ENCODE data around the gene MORN1.

Gene MORN1

DNA sequence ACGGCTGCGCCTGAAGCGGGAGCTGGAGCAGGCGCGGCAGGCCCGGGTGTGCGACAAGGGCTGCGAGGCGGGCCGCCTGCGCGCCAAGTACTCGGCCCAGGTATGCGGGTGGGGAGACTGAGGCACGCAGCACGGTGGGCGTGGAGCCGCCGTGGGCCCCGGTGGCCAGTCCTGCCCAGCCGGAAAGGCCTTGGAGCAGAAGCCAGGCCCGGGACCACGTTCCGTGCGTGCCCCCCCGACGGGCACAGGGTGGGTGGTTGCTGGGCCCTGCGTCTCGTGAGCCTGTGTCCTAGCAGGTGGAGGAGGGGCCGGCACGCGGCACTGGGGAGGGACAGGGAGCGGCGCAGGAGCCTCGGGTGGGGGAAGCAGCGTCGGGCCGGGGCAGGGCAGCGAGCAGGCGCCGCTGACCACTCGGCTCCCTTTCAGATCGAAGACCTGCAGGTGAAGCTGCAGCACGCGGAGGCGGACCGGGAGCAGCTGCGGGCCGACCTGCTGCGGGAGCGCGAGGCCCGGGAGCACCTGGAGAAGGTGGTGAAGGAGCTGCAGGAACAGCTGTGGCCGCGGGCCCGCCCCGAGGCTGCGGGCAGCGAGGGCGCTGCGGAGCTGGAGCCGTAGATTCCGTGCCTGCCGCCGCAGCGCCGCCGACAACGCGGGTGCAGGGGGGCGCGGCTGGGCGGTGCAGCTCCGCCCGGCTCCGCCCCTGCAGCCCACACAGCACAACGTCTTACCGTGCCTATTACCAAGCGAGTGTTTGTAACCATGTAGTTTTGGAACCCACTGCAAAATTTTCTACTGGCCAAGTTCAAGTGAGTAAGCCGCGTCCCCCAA, 85.0 kb downstream of the MORN1 start:
- Histone ChIP-seq H3K79me2 (ENCODE audit: control insufficient read depth, insufficient read depth, low read length, unreplicated experiment) (peaks cover 20% of the 10 kb centered on the region), H3K36me3 (ENCODE audit: insufficient read depth, low read length) (peaks cover 28% of the 10 kb centered on the region; the same call in 1 of the 2 replicates), H3K27ac (ENCODE audit: low read depth, low read length) (no peak overlapping the region), H3K27me3 (ENCODE audit: insufficient read depth, low read length) (no peaks in the 10 kb centered on the region), H2AFZ (ENCODE audit: low read length, unreplicated experiment) (no peak overlapping the region), H3K4me3 (ENCODE audit: low read depth, low read length) (no peak overlapping the region), H3K4me1 (ENCODE audit: control insufficient read depth, insufficient read depth, low read length, unreplicated experiment) (peaks cover 5% of the 10 kb centered on the region)

DNA sequence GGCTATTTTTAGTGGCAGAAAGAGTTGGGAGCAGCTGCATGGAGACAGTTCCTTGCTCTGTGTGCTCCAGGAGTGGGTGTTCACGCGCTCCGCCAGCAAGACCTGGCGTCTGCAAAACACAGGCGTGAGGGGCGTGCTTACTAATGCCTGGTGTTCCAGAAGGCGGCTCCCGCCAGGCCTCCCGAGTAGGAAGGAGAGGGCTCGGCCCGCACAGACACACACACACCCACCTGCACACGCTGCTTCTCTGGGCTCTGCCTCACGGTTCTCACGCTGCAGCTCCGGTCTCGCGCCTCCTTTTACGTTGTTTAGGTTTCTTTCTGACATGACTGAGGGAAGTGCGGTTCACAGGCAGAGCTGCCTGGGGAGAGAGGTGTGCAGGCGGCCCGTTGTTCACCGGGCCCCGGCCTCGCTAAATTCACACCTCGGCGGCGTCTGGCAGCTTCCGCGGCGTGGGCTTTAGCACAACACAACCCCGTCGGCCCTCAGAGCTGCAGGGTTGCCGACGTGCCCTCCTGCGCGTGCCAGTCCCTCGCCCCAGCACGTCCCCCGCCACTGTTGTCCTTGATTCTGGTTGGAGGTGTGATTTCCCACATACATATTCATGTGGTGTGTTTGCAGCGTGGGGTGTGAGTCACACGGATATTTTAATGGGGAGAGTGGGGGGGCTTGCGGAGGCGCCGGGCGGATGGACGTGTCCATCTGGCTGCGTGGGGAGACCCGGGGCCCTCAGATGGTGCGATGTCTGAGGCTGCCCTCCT, 86.3 kb downstream of the MORN1 start:
- H3K27ac ChIP-seq (ENCODE audit: low read depth, low read length) = no peak overlapping the region
- peaks cover 33% of the 10 kb centered on the region for H3K79me2 ChIP-seq (ENCODE audit: control insufficient read depth, insufficient read depth, low read length, unreplicated experiment)
- peaks cover 28% of the 10 kb centered on the region; the same call in 1 of the 2 replicates for H3K36me3 ChIP-seq (ENCODE audit: insufficient read depth, low read length)
- no peaks in the 10 kb centered on the region for H3K27me3 ChIP-seq (ENCODE audit: insufficient read depth, low read length)
- H2AFZ ChIP-seq (ENCODE audit: low read length, unreplicated experiment) = no peak overlapping the region
- H3K4me3 ChIP-seq (ENCODE audit: low read depth, low read length) = no peak overlapping the region
- peaks cover 10% of the 10 kb centered on the region for H3K4me1 ChIP-seq (ENCODE audit: control insufficient read depth, insufficient read depth, low read length, unreplicated experiment)

DNA sequence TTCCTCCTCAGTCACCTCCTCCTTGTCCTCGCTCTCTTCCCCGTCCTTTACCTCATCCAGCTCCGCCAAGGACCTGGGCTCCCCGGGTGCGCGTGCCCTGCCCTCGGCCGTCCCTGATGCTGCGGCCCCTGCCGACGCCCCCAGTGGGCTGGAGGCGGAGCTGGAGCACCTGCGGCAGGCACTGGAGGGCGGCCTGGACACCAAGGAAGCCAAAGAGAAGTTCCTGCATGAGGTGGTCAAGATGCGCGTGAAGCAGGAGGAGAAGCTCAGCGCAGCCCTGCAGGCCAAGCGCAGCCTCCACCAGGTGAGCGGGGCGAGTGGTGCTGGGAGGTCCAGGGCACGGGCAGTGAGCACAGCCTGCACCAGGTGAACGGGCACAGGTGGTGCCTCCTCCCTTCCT, 87.1 kb downstream of the MORN1 start:
- Histone ChIP-seq H3K4me1 (ENCODE audit: control insufficient read depth, insufficient read depth, low read length, unreplicated experiment) (peaks cover 18% of the 10 kb centered on the region), H2AFZ (ENCODE audit: low read length, unreplicated experiment) (no peak overlapping the region), H3K4me3 (ENCODE audit: low read depth, low read length) (no peak overlapping the region), H3K36me3 (ENCODE audit: insufficient read depth, low read length) (peaks cover 28% of the 10 kb centered on the region; the same call in 1 of the 2 replicates), H3K27ac (ENCODE audit: low read depth, low read length) (no peak overlapping the region), H3K79me2 (ENCODE audit: control insufficient read depth, insufficient read depth, low read length, unreplicated experiment) (peaks cover 41% of the 10 kb centered on the region), H3K27me3 (ENCODE audit: insufficient read depth, low read length) (no peaks in the 10 kb centered on the region)

DNA sequence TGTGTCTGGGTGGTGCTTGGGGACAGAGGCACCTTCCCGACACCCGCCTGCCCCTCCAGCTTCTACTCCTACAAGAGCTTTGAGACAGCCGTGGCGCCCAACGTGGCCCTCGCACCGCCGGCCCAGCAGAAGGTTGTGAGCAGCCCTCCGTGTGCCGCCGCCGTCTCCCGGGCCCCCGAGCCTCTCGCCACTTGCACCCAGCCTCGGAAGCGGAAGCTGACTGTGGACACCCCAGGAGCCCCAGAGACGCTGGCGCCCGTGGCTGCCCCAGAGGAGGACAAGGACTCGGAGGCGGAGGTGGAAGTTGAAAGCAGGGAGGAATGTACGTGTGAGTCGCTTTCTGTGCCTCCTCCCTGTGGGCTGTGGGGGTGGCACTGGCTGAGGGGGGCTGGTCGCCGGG, 87.6 kb downstream of the MORN1 start:
- no peak overlapping the region for H3K4me3 ChIP-seq (ENCODE audit: low read depth, low read length)
- H3K4me1 ChIP-seq (ENCODE audit: control insufficient read depth, insufficient read depth, low read length, unreplicated experiment) = peaks cover 19% of the 10 kb centered on the region
- H3K36me3 ChIP-seq (ENCODE audit: insufficient read depth, low read length) = peaks cover 26% of the 10 kb centered on the region; the same call in 1 of the 2 replicates

DNA sequence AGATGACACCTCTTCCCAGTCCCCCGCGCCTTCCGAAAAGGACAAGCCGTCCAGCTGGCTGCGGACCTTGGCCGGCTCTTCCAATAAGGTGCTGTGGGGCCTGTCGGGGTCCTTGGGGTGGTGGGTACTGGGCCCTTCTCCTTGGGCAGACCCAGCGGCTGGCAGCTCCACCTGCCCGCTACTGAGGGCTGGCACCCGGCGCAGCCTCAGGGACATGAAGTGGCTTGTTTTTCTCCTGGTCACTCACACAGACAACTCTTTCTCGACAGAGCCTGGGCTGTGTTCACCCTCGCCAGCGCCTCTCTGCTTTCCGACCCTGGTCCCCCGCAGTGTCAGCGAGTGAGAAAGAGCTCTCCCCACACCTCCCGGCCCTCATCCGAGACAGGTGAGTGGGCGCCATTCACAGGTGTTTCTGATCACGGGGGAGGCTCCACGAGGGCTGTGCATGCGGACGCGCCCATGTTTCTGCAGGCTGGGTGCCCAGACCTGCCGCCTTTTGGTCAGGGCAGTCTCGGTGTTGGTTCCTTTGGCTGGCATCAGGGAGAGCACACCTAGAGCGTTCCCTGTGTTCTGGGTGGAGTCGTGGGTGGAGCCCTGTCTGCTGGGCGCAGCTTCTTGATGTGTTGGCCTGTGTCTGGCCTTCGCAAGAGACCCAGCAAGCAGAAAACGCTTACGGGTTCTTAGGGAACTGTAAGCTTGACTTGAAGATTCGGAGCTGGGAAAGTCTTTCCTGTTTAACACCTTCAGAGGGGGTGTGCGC, 88.2 kb downstream of the MORN1 start:
- peaks cover 23% of the 10 kb centered on the region; the same call in 1 of the 2 replicates for H3K36me3 ChIP-seq (ENCODE audit: insufficient read depth, low read length)
- H3K79me2 ChIP-seq (ENCODE audit: control insufficient read depth, insufficient read depth, low read length, unreplicated experiment) = peaks cover 52% of the 10 kb centered on the region
- no peak overlapping the region for H2AFZ ChIP-seq (ENCODE audit: low read length, unreplicated experiment)
- H3K4me3 ChIP-seq (ENCODE audit: low read depth, low read length) = no peak overlapping the region
- H3K4me1 ChIP-seq (ENCODE audit: control insufficient read depth, insufficient read depth, low read length, unreplicated experiment) = peaks cover 19% of the 10 kb centered on the region
- H3K27me3 ChIP-seq (ENCODE audit: insufficient read depth, low read length) = no peaks in the 10 kb centered on the region
- no peak overlapping the region for H3K27ac ChIP-seq (ENCODE audit: low read depth, low read length)

More for the DNA sequence above, 87.6 kb downstream of the MORN1 start:
- H3K27me3 ChIP-seq (ENCODE audit: insufficient read depth, low read length) = no peaks in the 10 kb centered on the region
- H2AFZ ChIP-seq (ENCODE audit: low read length, unreplicated experiment) = no peak overlapping the region
- H3K27ac ChIP-seq (ENCODE audit: low read depth, low read length) = no peak overlapping the region
- peaks cover 46% of the 10 kb centered on the region for H3K79me2 ChIP-seq (ENCODE audit: control insufficient read depth, insufficient read depth, low read length, unreplicated experiment)

DNA sequence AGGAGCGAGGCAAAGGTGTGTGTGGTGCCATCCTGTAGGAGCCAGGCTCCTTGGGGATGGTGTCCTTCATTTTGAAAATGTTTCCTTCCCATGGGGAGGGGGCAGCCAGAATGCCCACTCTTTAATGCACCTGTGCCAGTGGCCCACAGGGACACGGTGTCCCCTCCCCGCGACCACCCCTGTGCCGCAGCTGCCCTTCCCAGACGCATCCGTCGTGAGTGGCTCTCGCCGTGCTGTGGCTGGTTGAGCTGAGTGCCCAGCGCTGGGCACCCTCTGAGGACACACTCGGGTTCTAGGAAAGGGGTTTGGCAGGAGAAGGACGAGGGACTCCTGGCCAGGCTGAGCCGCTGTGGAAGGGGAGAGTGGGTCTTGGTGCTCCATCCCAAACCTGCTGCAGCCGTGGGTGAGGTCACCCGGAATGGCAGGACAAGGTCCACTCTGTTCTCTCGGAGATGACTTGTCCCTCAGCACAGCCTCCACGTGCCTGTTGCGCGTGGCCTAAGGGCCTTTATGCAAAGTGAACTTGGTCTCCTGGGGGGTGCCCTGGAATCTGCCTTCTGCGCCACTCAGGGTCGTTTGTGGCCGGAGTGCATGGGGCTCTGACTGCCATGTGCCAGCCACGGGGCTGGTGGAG, 88.9 kb downstream of the MORN1 start:
- no peak overlapping the region for H2AFZ ChIP-seq (ENCODE audit: low read length, unreplicated experiment)
- H3K36me3 ChIP-seq (ENCODE audit: insufficient read depth, low read length) = peaks cover 15% of the 10 kb centered on the region; the same call in 1 of the 2 replicates
- no peak overlapping the region for H3K27ac ChIP-seq (ENCODE audit: low read depth, low read length)
- H3K79me2 ChIP-seq (ENCODE audit: control insufficient read depth, insufficient read depth, low read length, unreplicated experiment) = peaks cover 60% of the 10 kb centered on the region
- no peaks in the 10 kb centered on the region for H3K27me3 ChIP-seq (ENCODE audit: insufficient read depth, low read length)
- H3K4me3 ChIP-seq (ENCODE audit: low read depth, low read length) = no peak overlapping the region
- peaks cover 19% of the 10 kb centered on the region for H3K4me1 ChIP-seq (ENCODE audit: control insufficient read depth, insufficient read depth, low read length, unreplicated experiment)

DNA sequence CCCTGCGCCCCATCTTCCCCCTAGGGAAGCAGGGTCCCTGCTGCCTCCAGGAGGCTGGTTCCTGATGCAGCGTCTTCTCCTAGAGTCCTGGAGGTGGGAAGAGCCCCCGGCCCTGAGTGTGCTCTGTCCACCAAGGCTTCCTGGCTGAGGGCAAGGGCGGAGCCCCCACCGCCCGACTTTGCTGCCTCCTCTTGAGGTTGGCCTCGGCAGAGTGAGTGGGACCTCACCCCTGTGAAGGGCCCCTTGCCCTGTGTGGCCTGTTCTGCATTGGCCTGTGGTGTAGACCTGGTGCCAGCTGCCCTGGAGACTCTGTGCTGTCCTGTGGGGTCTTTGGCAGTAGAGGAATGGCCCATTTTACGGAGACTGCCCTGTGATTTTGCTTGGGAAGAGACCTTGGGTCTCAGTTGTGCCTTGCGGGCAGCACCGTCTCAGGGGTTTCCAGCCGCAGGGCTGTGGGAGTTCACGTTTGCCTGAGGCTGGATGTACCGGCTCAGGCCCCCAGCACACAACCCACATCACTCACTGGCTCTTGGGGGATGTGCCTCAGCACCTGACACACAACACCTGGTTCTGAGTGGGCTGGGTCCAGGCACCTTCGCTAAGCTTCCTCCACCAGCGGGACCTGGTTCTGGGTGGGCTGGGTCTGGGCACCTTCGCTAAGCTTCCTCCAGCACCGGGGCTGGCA, 89.6 kb downstream of the MORN1 start:
- Histone ChIP-seq H3K36me3 (ENCODE audit: insufficient read depth, low read length) (peaks cover 13% of the 10 kb centered on the region; the same call in 1 of the 2 replicates), H3K4me1 (ENCODE audit: control insufficient read depth, insufficient read depth, low read length, unreplicated experiment) (peaks cover 19% of the 10 kb centered on the region), H2AFZ (ENCODE audit: low read length, unreplicated experiment) (no peak overlapping the region), H3K79me2 (ENCODE audit: control insufficient read depth, insufficient read depth, low read length, unreplicated experiment) (peaks cover 67% of the 10 kb centered on the region), H3K27me3 (ENCODE audit: insufficient read depth, low read length) (no peaks in the 10 kb centered on the region), H3K4me3 (ENCODE audit: low read depth, low read length) (no peak overlapping the region), H3K27ac (ENCODE audit: low read depth, low read length) (no peak overlapping the region)

DNA sequence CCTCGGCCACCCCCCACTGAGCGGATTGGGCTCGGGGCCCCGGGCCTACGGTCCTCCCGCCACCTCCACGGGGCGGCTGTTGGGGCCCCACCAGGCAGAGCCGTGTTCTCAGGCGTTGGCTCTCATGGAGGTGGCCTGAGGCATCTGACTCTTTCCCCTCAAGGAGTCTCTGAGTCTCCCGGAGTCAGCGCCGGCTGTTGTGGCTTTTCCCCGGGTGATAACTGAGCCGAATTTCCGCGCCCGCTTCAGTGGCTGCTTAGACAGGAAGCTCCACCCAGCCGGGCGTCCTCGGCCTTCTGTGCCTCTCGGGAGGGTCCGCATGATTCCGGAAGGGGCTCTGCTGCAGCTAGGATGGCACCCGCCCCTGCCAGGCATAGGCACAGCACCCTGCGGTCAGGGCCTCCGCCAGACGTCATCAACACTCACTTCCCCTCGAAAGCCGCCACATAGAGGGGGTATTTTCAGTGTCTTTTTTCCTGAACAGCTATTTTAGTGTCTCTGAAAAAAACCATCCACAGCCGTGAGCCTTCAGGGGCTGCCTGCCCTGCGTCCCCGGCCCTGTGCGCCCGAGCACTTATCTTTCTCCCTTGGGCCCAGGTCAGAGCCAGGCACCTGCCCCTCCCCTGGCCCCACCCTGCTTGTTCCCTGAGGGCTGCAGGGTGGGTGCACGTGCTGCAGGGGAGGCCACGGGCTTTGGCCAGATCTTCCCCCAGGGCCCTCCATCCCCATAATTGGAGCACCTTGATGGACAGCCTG, 90.3 kb downstream of the MORN1 start:
- H3K4me3 ChIP-seq (ENCODE audit: low read depth, low read length) = no peak overlapping the region
- H3K79me2 ChIP-seq (ENCODE audit: control insufficient read depth, insufficient read depth, low read length, unreplicated experiment) = peaks cover 74% of the 10 kb centered on the region
- H3K36me3 ChIP-seq (ENCODE audit: insufficient read depth, low read length) = peaks cover 10% of the 10 kb centered on the region; the same call in 1 of the 2 replicates
- H2AFZ ChIP-seq (ENCODE audit: low read length, unreplicated experiment) = no peak overlapping the region
- no peaks in the 10 kb centered on the region for H3K27me3 ChIP-seq (ENCODE audit: insufficient read depth, low read length)
- peak overlapping the region; percentile 23; the same call in 1 of the 2 replicates for H3K27ac ChIP-seq (ENCODE audit: low read depth, low read length)
- peaks cover 19% of the 10 kb centered on the region for H3K4me1 ChIP-seq (ENCODE audit: control insufficient read depth, insufficient read depth, low read length, unreplicated experiment)

DNA sequence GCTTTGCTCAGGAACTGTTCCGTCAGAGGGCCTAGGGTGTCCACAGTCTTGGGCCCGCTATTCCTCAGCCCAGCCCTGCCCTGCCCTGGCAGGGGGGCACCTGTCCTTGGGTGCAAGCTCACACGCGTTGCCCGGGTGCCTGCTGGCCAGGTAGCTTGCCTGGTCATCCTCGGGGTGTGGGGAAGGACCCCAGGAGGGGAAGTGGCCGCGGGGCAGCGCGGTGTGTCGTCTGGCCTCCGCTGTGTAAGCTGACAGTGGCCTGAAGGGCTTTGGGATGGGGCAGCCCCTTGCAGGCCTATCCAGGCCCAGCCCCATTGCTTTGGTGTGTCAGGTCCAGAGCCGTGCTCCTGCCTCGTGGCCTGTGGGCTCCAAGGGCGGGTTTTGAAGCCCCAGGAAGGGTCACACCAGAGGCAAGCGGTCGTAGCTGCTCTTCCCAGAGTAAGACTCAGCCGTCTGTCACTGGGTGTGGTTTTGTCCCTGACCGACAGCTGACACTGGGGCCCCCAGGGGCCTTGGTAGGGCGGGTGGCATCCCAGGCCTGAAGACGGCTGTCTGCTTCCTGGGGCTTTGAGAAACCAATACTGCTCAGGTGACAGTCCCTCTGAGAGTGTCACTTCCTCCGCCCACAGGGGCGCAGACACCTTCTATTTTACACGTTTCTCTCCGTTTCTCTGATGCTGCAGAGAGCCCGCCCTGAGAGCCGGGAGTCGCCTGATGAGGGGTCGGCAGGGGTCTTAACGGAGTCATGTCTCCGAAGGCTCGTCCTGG, 91.2 kb downstream of the MORN1 start:
- Histone ChIP-seq H2AFZ (ENCODE audit: low read length, unreplicated experiment) (no peak overlapping the region), H3K79me2 (ENCODE audit: control insufficient read depth, insufficient read depth, low read length, unreplicated experiment) (peaks cover 82% of the 10 kb centered on the region), H3K4me1 (ENCODE audit: control insufficient read depth, insufficient read depth, low read length, unreplicated experiment) (peaks cover 19% of the 10 kb centered on the region), H3K4me3 (ENCODE audit: low read depth, low read length) (no peak overlapping the region), H3K36me3 (ENCODE audit: insufficient read depth, low read length) (peaks cover 4% of the 10 kb centered on the region; the same call in 1 of the 2 replicates), H3K27ac (ENCODE audit: low read depth, low read length) (peak overlapping the region; percentile 23; the same call in 1 of the 2 replicates), H3K27me3 (ENCODE audit: insufficient read depth, low read length) (no peaks in the 10 kb centered on the region)
